NCI-H146 (cell line): ENCODE data around the gene RBM39.
A peak's percentile ranks its signal among the peaks of the same experiment; 100 is the strongest.
"Not testable (repeated sequence)": the region's sequence is repeated elsewhere in the genome, so short reads cannot be mapped to it uniquely, and the experiment has no call there.

Experiments
- DNase-seq: peaks from one replicate; lab custom pipeline; 2025; lab: John Stamatoyannopoulos, UW

Gene RBM39

DNA sequence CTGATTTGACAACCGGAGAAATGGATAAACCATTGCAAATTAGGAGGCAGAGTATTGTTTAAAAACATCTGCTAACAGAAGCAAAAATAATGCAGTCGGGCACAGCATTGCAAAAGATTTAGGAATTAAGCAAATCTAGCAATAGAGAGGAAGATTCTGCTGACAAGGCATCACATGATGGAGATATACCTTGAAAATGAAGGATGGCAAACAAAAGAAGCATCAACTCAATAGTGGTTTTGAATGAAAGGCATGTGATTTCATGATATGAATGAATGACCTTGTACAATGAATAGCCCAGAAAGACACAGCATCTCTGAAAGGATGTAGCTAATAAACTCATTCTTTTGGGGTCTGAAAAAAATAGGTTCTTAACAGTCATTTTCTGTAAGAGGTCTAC, 8.6 kb upstream of the RBM39 start:
- DNase-seq = no peak

DNA sequence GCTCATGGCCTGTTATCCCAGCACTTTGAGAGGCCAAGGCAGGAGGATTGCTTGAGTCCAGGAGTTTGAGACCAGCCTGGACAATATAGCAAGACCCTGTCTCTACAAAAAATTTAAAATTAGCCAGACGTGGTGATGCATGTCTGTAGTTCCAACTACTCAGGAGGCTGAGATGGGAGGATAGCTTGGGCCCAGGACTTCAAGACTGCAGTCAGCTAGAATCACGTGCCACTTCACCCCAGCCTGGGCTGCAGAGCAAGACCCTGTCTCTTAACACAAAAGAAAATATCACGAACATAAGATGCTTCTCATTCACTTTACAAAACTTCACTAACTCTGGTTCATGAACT, 2.4 kb upstream of the RBM39 start:
- DNase-seq = not testable (repeated sequence)

DNA sequence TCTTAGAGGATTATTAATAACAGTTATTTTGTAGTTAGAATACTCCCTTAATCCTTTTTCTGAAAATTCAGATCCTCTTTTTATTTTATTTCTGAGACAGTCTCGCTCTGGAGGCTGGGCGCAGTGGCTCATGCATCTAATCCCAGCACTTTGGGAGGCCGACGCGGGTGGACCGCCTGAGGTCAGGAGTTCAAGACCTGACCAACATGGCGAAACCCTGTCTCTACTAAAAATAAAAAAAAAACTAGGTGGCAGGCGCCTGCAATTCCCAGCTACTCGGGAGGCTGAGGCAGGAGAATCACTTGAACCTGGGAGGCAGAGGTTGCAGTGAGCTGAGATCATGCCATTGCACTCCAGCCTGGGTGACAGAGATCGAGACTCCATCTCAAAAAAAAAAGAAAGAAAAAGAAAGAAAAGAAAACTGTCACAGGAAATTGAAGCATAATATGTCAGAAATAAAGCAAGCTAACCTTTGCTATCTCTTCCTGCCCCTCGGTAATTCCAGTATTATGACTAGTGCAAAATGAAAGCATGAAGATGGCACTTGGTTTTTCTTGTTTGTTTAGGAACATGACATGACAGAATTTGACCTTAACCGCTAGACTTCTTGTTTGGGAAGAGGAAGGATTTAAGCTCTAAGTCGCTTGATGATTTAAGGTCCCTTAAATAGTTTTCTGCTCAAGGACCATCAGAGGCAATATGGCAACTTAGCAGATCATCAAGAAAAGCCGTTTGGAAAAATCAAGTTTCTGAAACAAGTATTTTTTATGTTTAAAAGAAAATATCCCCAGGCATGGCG, 1.8 kb upstream of the RBM39 start:
- DNase-seq = no peak

DNA sequence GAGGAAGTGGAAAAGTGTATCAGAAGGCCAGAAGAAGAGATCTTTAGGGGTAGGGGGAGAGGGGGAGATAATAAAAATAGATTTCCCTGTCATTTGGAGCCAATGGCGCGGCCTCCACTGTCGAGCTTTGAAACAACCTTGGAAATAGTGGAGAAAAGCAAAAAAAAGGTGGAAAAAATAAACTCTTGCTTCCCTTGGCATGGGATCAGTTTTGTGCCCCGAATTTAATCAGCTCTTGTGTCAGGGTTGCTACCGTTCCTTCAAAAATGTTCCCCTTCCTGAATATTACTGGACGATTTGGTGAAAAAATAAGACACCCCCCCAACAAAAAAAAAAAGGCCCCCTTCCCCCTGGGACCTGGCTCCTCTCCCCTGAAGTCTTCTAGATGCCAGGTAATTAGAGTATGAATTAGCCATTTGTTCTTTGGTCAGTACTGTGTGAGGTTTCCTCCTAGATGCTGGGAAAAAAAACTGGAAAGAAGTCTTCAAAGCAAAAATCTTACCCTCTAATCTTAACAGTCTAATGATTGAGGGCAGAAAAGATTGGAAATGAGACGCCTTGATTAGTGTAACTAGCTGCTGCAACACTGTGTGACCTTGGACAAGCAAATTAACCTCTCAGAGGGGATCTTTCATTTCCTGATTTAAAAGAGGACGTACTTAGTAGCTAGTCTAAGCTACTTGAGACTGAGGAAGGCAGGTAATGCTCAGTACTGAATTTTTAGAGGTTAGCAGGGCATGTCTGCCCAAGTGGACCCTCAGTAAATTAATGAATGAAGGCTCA, 872 bp upstream of the RBM39 start:
- peak; percentile 58 for DNase-seq

DNA sequence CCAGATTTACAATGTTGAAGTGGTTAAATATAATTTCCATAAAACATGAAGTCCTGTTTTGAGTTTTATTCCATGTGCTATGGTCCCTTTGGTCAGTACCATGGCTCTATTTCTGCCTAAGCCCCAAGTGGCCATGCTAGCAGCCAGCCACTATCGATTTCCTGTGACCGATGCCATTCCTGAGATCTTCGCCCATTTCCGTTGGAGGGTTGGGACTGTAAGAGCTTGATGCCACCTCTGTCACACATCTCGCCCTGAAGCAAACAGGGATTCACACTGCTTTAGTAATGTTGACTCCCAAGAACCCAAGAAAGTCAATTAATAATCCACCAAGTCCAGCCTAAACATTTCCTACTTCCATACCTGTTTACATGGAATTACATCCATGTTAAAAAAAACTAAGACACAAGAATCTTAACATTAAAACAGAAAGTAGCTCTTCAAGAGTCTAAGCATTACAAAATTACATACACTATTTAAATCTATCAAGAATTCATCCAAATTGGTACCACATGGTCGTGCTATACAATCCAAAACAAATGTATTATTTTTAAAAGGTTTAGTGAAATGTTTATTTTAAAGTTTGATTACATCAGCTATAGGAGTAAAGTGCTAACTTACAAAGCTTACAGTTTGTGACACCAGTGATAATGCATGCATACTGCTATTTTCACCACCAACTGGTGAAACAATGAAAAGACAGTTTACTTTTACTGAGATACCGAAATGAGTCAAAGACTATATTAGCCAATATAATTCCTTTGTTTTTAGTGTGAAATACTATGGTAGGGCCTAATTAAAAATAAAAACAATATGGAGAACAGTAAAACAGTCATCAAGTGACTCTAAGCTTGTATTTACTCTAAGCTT, 2.5 kb downstream of the RBM39 start:
- DNase-seq = no peak

DNA sequence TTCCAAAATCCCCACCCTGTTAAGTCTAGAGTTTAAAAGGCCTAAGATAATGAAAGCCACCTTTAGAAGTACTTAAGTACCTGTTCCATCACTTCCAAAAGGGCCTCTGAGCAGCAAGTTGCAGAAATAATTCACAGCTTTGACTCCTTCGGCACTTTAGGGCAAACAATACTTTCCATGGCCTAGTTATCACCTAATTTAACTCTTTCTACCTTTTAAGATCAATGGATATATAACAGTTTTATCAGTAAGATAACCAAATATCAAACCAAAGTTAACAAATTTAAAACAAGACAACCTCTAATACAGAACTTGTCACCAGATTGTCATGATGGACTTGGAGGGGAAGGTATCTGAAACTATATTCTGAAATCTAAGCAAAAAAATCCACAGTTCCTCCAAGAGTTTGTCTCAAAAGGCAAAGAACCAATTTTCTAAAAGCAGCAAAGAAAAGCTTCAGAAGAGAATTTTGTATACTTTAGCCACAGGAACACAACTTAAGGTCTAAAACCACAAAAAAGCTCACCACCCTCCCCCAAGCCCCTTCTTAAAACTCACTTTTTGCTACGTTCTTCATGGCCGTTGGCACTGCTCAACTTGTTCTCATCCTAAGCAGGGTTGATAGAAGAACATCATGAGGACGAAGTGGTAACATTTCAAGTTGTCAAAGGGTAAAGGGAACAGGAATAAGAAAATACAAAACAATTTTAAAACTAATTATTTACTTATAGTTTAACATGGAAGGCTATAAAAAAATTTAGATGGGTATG, 3.5 kb downstream of the RBM39 start:
- no peak for DNase-seq

DNA sequence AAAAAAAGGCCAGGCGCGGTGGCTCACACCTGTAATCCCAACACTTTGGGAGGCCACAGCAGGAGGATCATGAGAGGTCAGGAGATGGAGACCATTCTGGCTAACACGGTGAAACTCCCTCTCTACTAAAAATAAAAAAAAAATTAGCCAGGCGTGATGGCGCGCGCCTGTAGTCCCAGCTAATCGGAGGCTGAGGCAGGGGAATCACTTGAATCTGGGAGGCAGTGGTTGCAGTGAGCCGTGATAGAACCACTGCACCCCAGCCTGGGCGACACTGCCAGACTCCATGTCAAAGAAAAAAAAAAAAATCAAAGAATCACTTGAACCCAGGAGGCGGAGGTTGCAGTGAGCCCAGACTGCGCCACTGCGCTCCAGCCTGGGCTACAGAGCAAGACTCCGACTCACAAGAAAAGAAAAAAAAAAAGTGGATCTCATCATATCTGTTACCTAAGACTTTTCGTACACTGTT, 4.2 kb downstream of the RBM39 start:
- no peak for DNase-seq

DNA sequence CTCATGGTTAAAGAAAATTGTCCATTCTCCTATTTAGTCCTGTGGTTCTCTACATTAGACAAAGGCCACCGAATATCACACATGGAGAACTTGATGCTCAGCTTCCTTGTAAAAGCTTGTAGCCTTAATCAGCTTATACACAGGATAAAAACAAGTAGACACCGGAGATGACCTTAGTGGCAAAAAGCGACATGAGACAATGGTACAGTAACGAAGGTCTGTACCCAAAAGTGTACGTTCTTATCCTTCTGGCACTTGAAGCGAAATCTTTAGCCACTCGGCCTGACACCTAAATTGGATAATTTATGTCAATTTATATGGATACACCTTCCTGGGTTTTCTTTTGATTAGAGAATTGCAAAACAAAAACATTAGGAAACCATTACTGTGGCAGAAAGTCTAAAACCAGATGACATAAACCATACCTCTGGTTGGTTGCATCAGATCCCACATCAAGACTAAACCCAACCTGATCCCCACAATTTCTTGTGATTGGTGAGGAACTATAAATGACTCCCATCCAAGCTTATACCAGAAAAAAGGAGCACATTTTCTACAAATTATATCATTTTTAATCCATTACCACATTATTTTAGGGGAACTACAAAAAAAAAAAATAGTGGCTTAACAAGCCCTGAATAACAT, 6.1 kb downstream of the RBM39 start:
- no peak for DNase-seq

DNA sequence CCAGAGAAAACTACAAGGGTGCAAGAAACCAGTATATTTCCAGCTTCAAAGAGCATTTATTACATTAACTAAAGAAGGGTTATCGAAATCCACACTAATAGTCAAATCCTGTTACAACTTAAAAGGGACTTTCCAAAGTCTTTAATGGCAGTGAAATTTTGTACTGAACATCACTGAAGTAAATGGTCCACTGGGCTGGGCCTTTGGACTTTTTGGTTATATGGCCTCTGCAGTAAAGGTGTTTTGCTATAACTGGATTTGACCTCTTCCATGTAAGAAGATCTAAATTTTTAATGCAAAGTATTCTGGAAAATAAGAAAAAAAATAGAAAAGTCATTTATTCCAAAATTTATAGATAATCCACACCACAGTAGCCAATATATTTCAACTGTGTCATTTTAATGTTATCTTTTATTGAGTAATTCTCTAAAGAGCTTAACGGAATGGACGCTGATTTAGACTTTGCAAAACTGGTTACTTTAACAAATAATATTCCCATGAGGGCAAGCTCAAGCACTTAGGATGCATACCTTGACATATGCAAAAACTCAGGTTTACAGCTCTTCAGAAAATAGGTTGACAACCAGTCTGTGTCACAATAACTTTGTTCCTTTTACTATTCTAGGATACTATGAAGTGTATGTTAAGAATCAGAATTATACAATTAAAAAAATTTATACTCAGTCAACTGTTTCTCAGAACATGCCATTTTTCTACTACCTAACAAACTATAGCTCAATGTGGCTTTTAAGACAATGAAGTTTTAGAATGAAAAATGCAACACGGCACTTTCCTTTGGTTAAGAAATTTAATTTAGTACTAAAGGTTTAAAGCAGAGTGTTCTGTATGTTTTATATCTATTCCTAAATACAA, 7.0 kb downstream of the RBM39 start:
- no peak for DNase-seq

DNA sequence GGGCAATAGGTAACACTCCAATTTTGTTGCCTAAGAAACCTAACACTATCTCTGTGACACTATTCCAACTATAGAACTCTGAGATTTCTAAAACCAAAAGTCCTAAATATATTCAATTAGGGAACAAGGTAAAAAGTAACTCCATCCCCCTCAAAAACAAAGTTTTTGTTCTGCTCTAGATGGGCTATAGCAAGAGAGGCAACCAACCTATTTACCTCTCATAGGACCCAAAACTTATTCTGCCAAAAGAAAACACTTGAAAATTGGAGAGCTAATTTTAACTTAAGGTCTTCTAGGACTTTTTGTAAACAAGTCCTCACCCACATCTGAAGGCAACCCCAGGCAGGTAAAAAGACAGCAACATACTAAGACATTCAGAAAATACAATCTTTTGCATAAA, 7.7 kb downstream of the RBM39 start:
- no peak for DNase-seq

DNA sequence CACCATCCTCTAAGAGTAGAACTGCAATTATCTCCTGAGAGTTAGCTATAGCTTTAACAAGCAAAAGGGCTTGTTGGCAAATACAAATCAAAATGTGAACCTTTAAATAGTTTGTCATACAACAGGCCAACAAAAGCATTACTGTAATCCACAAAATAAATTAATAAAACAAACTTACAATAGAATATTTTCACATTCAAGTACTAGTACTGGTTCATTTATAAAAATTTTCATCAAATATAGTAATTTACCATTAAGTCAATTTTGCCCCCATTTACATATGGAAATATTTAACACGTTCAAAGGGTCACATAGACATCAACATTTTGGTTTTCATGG, 9.4 kb downstream of the RBM39 start:
- no peak for DNase-seq

DNA sequence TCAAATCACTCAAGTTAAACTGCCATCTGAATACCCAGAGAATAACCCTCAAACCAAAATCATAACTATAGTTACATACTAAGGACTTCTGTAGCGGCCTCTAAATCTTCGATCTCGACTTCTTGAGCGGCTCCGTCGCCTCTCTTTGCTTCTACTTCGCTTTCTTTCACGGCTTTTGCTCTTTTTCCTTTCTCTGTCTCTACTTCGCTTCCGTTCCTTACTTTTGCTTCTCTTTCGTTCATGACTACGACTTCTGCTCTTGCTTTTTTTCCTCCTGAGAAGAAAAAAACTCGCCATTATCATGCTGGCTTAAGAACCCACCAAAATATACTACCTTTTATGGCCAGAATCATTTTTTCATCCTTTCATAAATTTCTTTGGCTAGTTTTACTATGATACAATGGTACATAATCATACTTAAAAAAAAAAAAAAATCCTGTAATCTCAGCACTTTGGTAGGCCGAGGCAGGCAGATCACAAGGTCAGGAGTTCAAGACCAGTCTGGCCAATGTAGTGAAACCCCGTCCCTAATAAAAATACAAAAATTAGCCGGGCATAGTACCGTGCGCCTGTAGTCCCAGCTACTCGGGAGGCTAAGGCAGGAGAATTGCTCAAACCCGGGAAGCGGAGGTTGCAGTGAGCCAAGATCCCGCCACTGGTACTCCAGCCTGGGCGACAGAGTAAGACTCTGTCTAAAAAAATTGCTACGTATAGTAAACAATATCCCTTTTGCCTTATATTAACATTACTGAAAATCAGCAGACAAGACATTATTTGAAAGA, 10.0 kb downstream of the RBM39 start:
- no peak for DNase-seq

DNA sequence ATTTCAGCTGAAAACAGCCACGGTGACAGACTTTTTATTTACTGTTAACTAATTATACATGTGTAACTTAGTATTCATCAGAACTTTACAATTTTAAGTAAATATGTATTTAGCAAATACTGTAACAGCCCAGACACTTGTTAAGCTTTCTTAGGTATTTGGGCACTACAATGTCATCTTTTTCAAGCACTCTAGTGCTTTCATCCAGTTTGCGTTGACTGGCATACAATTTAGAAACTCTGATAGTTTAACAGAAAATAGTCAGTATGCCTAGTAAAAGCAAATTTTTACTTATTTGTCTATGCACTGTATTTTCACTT, 10.6 kb downstream of the RBM39 start:
- no peak for DNase-seq

DNA sequence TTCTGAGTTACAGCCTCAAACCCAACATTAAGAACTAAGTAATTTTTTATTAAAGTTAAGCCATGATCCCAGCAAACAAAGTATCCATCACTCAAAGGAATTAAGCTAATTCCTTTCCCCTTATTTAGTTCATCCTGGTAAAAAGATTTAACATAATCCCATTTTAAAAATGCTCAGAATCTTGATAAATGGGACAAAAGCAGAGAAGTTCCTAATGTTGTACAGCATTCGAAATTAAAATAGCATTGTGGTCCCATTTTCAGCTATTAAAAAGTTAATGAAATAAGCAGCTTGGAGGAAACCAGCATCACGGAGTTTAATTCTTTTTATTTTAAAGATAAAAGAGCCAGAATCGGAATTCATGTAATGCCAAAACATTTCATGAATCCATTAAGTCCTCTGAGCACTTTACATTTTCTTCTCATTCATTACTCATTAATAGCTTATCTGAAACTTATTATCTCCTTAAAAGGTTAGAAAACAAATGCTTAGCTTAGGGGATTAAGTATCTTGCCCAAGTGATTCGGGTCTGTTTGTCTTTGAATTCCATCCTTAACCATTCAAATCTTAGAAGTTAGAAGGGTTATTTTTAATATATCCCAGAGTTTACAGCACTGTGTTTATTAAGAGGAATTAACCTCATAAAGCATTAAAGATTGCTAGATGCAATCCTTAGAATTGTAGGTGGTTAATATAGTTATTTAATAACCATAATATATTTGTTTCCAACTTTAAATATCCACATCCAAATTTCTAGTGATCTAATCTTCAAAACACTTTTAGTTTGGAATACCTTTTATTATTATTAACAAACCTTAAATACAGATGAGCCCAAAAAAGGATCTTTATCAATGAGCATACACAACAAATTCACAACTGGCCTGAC, 11.2 kb downstream of the RBM39 start:
- no peak for DNase-seq

DNA sequence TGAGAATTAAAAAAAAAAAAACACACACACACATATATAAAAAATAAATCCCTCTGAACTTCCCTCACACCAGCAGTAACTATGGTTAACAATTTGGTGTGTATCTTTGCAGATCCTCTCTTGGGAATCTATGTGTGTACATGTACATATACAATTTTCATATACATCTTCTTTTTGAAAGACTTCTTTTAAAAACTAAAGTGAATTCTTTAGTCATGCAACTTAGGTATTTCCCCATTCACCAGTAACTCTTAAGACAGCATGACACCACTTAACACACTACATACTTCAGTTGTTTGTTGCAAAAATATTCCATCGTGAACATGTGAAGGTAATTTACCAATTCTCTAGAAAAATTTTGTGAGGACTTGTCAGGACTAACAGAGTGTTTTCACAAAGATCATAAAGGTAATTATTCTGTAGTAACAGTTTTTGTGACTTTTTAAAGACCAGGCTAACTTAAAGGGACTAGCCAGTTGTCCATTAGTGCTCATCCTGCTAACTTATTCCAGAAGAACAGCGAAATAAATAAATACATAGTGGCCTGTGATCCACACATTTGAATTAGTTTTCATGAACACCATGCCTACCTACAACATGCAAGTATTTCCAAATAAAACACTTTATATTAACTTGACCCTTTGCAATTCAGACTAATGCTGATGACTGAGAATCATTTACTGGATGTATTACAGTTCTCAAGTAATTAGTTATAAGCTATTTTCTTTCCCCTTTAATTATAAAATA, 12.1 kb downstream of the RBM39 start:
- DNase-seq = no peak

DNA sequence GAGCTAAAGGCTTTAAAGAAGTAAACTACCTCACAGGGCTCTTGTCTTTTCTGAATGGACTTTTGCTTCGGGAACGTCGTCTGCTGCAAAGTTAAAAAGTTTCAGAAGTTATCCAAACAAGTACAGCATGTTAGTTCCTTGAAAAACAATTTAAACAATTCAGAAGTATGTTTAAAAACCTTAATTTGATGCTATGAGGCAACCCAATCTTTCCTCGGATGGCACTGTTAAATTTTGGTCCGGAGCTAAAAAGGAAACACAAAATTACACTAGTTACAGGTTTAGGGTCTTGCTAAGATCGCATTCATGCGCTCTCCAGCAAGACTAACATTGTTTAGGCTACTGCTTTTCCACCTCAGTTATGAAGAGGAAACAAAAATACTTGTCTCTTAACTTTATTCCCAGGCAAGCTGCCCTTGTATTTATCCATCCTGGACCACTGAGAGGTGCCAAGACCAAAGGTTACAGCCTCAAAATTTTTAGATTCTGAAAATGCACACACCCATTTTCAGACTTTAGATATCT, 12.7 kb downstream of the RBM39 start:
- DNase-seq = no peak

DNA sequence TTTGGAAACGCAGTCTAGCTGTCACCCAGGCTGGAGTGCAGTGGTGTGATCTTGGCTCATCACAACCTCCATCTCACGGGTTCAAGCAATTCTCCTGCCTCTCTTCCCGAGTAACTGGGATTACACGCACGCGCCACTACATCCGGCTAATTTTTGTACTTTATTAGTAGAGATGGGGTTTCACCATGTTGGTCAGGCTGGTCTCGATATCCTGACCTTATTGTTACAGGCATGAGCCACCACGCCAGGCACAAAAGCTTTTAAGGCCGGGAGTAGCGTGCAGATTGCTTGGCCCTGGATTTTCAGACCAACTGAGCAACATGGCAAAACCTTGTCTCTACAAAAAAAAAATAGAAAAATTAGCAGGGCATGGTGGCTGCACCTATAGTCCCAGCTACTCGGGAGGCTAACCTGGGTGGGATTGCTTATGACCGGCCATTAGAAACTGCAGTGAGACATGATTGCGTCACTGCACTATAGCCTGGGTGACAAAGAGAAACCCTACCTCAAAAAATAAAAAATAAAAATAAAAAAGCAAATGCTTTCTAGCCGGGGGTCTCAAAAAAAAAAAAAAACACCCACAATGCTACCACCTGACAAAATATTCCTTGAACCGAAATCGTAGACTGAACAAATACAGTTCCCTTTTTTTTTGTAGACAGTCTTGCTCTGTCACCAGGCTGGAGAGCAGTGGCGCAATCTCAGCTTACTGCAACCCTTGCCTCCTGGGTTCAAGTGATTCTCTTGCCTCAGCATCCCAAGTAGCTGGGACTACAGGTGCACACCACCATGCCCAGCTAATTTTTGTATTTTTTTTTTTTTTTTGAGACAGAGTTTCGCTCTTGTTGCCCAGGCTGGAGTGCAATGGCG, 15.0 kb downstream of the RBM39 start:
- DNase-seq = no peak
